GM04503 (cell line): Measurements from ENCODE around the gene FXYD1.
"Not testable (repeated sequence)": the region's sequence is repeated elsewhere in the genome, so short reads cannot be mapped to it uniquely, and the experiment has no call there.

Experiments used
- DNase-seq: peaks from one replicate; pipeline ENCODE4 v3.0.0-alpha.2; 2012; ENCODE audit warnings: low read depth

The FXYD1 gene

DNA sequence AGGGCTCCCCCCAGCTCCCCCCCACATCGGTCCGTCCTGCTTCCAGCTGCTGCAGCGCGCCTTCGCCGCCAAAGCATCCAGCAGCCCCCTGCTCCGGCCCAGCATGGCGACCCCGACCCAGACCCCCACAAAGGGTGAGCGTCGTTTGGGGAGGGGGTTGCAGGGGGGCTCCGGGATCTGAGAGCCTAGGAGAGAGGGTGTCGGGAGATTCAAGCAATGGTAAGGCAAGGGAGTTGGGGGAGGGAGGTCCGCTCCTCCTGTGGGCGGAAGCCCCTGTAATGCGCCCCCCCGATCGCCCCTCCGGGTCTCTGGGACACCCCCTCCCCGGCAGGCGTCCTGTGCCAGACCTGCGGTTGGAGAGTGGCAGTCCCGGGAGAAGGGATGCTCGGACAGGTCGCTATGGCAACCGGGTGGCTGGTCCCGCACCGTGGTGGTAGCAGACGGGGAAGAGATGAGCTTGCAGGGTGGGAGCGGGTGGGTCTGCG lies 4.6 kb downstream of the FXYD1 start, which contains the start of gene FXYD7:
Gene FXYD7 (plus strand): TSS at position 25 of the 485 bp plus-strand sequence. CDS start 79 bp downstream, at position 104.
- DNase-seq = no peak

- DNase-seq = no peak
Measured at GRCh38 chr19:35143818-35144217, 5.2 kb downstream of the FXYD1 start.

DNA sequence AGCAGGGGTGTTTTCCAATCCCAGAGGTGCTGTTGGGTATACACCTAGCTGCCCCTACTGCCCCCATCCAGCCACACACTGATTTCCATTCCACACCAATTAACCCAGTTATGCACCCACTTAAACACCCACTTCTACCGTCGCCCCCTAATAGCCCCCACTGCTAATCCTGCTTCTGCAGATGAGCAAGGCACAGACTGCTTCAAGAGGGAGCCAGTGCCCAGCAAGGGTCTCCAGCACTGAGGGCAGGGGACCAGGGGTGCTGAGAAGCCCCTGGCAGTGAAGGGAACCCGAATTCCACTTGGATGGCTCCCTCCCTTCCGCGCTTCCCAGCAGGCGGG lies 5.6 kb downstream of the FXYD1 start:
- no peak for DNase-seq

DNA sequence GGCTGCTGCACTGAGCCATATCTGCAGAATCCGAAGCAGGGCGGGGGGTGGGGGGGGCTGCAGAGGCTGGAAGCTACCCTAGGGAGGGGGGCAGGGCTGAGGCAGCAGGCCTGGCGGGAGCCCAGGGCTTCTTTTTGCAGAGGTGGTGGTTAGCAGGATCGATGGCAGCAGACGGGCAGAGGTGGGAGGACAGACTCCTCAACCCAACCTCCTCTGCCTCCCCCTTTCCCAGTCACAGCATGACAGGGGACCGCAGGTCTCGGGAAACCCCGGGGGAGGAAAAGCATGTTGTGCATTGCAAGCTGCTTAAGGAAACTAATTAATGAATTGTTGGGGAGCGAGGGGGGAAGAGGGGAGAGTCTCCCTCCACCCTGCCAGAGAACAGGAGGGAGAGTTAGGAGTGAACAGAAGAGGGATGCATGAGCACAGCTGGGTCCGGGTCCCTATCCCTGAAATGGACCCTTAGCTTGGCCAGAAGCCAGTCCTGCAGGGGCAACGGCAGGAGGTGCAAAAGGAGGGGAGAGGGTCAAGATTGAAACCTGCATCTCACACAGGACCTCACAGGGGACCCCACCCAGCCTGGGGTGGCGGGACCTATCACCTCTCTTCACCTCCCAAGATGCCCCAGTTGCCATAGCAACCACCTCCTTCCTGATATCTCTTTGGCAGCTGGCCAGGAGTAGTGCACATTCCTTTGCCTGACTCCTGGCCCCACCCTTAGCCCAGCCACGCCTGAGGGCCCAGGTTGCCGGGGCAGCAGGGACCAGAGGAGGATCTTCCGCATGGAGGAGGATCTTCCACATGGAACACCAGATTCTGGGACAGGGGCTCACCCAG lies 6.2 kb downstream of the FXYD1 start:
- DNase-seq = no peak

- no peak for DNase-seq
Measured at GRCh38 chr19:35146746-35147459, 8.3 kb downstream of the FXYD1 start.

- no peak for DNase-seq
Measured at GRCh38 chr19:35149463-35149862, 10.8 kb downstream of the FXYD1 start.

DNA sequence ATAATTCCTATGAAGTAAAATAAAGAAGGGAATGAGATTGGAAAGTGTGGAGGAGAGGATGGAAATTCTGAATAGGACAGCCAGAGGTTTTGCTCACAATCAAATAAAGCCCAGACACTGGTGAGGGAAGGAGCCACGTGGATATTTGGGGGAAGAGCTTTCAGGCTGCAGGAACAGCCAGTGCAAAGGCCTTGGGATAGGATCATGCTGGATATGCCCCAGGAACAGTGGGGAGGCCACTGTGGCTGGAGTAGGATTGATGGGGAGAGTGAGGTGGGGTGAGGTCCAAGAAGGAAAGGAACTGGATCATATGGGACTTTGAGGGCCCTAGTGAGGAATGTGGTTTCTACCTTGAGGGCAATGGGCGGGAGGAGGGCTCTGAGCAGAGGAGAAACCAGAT lies 11.8 kb downstream of the FXYD1 start:
- DNase-seq = no peak

DNA sequence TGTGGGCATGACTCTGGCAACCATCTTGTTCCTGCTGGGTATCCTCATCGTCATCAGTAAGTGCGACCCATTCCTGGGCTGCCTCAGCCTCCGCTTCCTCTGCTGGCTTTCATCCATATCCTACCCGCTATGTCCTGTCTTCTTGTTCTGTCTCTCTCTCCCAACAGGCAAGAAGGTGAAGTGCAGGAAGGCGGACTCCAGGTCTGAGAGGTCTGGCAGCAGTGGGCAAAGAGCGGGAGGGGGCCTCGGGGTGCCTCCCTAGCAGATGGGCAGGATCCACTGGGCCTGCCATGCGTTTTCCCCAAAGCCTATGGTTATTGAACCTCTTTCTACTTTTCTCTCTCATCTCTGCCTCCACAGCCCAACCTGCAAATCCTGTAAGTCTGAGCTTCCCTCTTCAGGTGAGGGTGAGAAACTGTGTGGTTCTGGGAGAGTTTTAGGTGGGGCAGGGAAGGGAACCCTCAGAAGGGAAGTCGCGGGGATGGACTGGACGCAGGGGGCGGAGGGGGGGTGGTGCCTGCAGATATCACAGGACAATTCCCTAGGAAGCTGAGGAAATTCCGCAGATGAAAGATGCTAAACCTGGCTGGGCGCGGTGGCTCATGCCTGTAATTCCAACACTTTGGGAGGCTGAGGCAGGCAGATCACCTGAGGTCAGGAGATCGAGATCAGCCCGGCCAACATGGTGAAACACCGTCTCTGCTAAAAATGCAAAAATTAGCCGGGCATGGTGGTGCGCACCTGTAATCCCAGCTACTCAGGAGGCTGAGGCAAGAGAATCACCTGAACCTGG lies 12.8 kb downstream of the FXYD1 start:
- DNase-seq = no peak

DNA sequence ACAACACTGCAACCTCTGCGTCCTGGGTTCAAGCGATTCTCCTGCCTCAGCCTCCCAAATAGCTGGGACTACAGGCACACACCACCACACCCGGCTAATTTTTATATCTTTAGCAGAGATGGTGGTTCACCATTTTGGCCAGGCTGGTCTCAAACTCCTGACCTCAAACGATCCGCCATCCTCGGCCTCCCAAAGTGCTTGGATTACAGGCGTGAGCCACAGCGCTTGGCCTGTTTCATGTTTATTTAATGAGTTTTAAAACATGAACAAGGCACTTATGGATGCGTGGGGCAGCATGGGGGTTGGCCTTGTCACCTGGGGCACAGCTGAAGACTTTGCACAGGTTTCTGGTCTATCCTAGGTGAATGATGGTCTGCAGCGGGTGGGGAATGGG lies 14.5 kb downstream of the FXYD1 start:
- not testable (repeated sequence) for DNase-seq

- no peak for DNase-seq
Measured at GRCh38 chr19:35153701-35154524, 15.3 kb downstream of the FXYD1 start.

- no peak for DNase-seq
Measured at GRCh38 chr19:35154525-35155406, 16.1 kb downstream of the FXYD1 start, which contains the start of gene FXYD5. TSS of gene FXYD5 (plus strand) at chr19:35154735. CDS start at chr19:35155551, 816 bp downstream.

GRCh38 chr19:35155441-35155840 lies 16.8 kb downstream of the FXYD1 start:
- no peak for DNase-seq

- DNase-seq = no peak
Measured at GRCh38 chr19:35155981-35156672, 17.5 kb downstream of the FXYD1 start.

DNA sequence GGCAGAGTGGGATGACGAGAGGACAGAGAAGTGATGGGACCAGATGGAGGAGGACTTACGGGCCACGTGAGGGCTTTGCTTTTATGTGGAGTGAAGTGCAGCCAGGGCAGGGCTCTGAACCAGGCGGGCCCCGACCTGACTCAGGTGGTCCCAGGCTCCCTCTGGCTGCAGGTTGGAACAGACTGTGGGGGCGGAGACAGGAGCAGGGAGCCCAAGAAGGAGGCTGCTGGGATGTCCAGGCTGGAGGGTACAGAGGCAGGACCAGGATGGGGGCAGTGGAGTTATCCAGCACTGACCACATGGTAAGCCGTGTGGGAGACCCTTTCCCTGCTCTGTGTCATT lies 18.0 kb downstream of the FXYD1 start:
- no peak for DNase-seq

DNA sequence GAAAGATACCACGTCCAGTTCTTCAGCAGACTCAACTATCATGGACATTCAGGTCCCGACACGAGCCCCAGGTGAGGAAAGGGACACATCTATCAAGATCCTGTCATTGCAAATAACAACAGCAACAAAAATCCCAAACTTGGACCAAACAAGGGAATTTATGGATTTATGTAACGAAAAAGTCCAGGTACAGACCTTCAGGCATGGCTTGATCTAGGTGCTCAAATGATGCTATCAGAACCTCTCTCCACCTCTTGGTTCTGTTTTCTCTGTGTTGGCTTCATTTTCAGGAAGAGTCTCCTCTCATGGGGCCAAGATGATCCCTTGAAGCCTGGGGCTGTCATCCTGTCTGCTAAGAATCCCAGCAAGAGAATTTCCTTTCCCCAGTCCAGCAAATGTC lies 18.8 kb downstream of the FXYD1 start:
- no peak for DNase-seq

- no peak for DNase-seq
Measured at GRCh38 chr19:35159606-35160005, 21.0 kb downstream of the FXYD1 start.

DNA sequence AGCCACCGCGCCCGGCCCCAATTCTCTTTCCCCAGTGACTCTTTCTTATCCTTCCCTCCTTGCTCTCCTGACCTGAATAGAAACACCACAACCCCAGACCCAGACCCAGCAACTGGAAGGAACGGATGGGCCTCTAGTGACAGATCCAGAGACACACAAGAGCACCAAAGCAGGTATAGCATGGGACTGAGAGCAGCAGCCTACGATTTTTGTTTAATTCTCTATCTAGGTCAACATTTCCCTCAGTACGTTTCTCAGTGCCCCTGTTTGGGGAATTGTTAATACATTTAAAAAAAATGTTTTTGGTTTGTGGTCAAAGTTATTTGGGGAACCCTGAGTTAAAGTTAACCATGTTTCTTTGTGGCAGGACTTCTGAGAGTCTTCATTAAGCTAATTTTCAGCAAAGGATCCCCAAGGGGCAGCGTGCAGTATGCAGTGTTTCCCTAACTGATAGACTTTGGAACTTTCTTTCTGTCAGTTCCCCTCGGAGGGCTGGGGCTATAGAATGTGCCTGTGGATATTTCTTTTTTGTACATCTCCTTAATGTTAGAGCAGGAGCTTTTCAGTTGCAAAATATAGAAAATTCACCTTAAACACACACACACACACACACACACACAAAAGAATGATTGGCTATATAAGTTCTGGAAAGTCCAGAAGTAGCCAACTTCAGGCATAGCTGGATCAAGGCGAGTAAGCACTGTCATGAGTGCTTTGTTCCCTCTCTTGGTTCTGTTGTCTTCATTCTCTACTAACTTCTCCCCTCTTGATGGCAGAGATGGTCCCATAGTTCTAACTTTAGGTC lies 22.2 kb downstream of the FXYD1 start:
- no peak for DNase-seq

DNA sequence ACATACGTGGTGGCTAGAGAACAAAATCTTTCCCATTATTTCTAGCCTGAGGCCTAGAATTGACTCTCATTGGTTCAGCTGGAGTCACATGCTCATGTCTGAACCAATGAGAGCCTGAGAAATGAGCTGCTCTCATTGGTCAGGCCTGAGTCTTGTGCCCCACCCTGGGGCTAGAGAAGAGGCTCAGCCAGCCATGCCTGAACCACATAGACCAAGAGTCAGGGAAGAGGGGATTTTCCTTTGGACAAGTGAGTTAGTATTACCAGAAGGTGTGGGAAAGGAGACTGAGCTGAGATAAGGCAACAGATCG lies 22.8 kb downstream of the FXYD1 start:
- DNase-seq = no peak
